Suprapubic skin (tissue), 4 donors: ENCODE data around the gene MB21D2. TPM values are rescaled to one million over a fixed set of nuclear protein-coding genes. Genes with fewer than 3 reads are reported as not detected.

Source experiments
- DNase-seq, 2 donors: peaks; one replicate each; pipeline ENCODE4 v3.0.0-alpha.2; 2019; ENCODE audit warnings: low spot score in 2 of 2
- H3K27ac ChIP-seq: fragments of 200-600 bp; sonication (generic); one replicate; pipeline ENCODE4 v1.5.1; 2019
- H3K27me3 ChIP-seq: fragments of 200-600 bp; sonication (generic); one replicate; pipeline ENCODE4 v1.5.1; 2019
- H3K36me3 ChIP-seq: fragments of 200-600 bp; sonication (generic); one replicate; pipeline ENCODE4 v1.5.1; 2019
- H3K4me1 ChIP-seq: fragments of 200-600 bp; sonication (generic); one replicate; pipeline ENCODE4 v1.5.1; 2019
- H3K4me3 ChIP-seq: fragments of 200-600 bp; sonication (generic); one replicate; pipeline ENCODE4 v1.5.1; 2019; ENCODE audit warnings: mild to moderate bottlenecking
- H3K9me3 ChIP-seq: fragments of 200-600 bp; sonication (generic); one replicate; pipeline ENCODE4 v1.5.1; 2019
- EP300 ChIP-seq: sonication (generic); formaldehyde crosslinking; IDR thresholded peaks from one replicate; pipeline ENCODE4 v1.6.1; 2017; ENCODE audit warnings: antibody characterized with exemption
- POLR2A ChIP-seq, 2 donors: fragments of 450-650 bp; IDR thresholded peaks; one replicate each; pipeline ENCODE4 v1.6.1; 2017; ENCODE audit warnings: antibody characterized with exemption in 2 of 2, mild to moderate bottlenecking in 2 of 2, moderate library complexity in 2 of 2
- POLR2AphosphoS5 ChIP-seq, 3 donors: sonication (generic); formaldehyde crosslinking; IDR thresholded peaks; one replicate each; pipeline ENCODE4 v1.6.1; 2017; ENCODE audit warnings: antibody characterized with exemption in 3 of 3
- WGBS: methylation state at CpG from one replicate; pipeline ENCODE4 v1.1.5; 2018; 5-methylcytosine and 5-hydroxymethylcytosine counted together
- total RNA-seq, 4 donors: library from RNA; depleted of rRNA; stranded (reverse); fragments of >200 nt; gene quantifications; one replicate each; pipeline ENCODE4 v1.1.0, GENCODE V29; 2016
- TF ChIP-seq, protein P1 (sequence below), 2 donors: fragments of 200-600 bp in 1 of 2; fragments of 450-650 bp in 1 of 2; sonication (generic) in 1 of 2; IDR thresholded peaks; one replicate each; pipeline ENCODE4 v1.5.1; 2016 to 2019; ENCODE audit warnings: antibody characterized with exemption in 2 of 2, mild to moderate bottlenecking in 1 of 2, moderate library complexity in 1 of 2

The MB21D2 gene
- total RNA-seq, 4 donors from 2014 or later = 9.2 to 12.2 (median 10.7) TPM

DNA sequence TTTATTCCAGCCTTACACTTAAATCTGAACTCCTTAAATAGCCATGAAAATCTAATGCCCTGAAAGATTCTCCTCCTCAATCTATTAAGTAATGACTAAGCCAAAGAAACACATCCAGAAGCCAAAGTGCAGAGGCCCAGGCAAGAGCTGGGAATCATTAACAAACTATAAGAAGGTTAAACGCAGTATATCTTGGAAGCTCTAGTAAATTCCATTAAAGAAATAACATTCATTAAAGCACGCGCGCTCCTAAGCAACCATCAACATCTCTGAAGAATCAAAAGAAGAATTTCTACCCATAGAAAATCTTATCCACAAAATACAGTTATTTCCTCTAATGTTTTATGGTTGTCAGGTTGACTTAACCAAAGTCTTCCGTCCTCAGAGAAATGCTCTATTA, 29.5 kb downstream of the MB21D2 start:
- TF ChIP-seq, protein P1, sequence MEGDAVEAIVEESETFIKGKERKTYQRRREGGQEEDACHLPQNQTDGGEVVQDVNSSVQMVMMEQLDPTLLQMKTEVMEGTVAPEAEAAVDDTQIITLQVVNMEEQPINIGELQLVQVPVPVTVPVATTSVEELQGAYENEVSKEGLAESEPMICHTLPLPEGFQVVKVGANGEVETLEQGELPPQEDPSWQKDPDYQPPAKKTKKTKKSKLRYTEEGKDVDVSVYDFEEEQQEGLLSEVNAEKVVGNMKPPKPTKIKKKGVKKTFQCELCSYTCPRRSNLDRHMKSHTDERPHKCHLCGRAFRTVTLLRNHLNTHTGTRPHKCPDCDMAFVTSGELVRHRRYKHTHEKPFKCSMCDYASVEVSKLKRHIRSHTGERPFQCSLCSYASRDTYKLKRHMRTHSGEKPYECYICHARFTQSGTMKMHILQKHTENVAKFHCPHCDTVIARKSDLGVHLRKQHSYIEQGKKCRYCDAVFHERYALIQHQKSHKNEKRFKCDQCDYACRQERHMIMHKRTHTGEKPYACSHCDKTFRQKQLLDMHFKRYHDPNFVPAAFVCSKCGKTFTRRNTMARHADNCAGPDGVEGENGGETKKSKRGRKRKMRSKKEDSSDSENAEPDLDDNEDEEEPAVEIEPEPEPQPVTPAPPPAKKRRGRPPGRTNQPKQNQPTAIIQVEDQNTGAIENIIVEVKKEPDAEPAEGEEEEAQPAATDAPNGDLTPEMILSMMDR (IDR thresholded peaks at IDR 0.05) = no peak
- TF ChIP-seq EP300 (no peak), POLR2A (IDR thresholded peaks at IDR 0.05) (no peak)
- 88% methylated on average over 5 of the region's 5 CpGs for WGBS
- Histone ChIP-seq H3K4me3 (no peak overlapping the region), H3K36me3 (no peaks in the 10 kb centered on the region), H3K4me1 (peaks cover 20% of the 10 kb centered on the region), H3K27me3 (no peaks in the 10 kb centered on the region), H3K27ac (no peak overlapping the region), H3K9me3 (no peaks in the 10 kb centered on the region)
- no peak for DNase-seq

DNA sequence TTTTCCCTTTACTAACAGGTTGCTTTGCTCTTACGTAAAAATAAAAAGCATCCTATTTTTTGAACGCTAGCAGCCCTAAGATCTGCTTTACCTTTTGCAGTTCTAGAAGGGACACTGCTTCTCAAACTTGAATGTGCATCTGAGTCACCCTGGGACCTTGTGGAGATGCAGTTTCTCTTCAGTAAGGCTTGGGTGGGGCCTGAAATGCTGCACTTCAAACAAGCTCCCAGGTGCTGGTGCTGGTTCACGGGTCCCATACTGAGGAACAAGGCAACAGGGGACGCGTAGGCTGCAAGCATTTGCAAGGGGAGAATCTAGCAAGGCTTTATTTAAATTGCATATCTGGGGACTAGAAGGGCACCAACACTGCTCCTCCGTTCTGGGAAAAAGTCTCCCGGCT, 30.0 kb downstream of the MB21D2 start:
- DNase-seq = no peak
- Histone ChIP-seq H3K36me3 (no peaks in the 10 kb centered on the region), H3K4me3 (no peak overlapping the region), H3K27ac (no peak overlapping the region), H3K4me1 (peaks cover 20% of the 10 kb centered on the region), H3K27me3 (no peaks in the 10 kb centered on the region), H3K9me3 (no peaks in the 10 kb centered on the region)
- no peak for TF ChIP-seq POLR2A (IDR thresholded peaks at IDR 0.05)
- TF ChIP-seq, protein P1 (IDR thresholded peaks at IDR 0.05) = no peak
- TF ChIP-seq EP300 = no peak
- TF ChIP-seq POLR2AphosphoS5 (IDR thresholded peaks at IDR 0.05) = no peak
- WGBS = 90% methylated on average over 7 of the region's 7 CpGs

DNA sequence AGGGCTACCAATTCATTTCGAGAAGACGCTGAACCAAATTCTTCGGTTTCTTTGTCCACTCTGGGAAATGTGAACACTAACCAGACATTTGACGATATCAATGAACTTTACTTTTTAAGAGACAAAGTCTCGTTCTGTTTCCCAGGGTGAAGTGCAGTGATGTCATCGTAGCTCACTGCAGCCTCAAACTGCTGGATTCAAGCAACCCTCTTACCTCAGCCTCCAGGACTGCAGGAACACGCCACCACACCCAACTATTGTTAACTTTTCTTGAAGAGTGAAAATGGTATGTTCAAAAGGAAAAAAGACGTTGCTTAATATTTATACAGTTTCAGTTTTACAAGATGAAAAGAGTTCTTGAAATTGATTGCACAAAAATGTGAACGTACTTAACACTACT, 30.6 kb downstream of the MB21D2 start:
- H3K9me3 ChIP-seq = no peaks in the 10 kb centered on the region
- H3K27me3 ChIP-seq = no peaks in the 10 kb centered on the region
- H3K27ac ChIP-seq = no peak overlapping the region
- H3K36me3 ChIP-seq = no peaks in the 10 kb centered on the region
- WGBS = 87% methylated on average over 9 of the region's 9 CpGs
- H3K4me1 ChIP-seq = peaks cover 20% of the 10 kb centered on the region
- no peak for DNase-seq
- H3K4me3 ChIP-seq = no peak overlapping the region
- TF ChIP-seq, protein P1 (IDR thresholded peaks at IDR 0.05) = no peak
- TF ChIP-seq POLR2A (IDR thresholded peaks at IDR 0.05) (no peak), EP300 (no peak)

DNA sequence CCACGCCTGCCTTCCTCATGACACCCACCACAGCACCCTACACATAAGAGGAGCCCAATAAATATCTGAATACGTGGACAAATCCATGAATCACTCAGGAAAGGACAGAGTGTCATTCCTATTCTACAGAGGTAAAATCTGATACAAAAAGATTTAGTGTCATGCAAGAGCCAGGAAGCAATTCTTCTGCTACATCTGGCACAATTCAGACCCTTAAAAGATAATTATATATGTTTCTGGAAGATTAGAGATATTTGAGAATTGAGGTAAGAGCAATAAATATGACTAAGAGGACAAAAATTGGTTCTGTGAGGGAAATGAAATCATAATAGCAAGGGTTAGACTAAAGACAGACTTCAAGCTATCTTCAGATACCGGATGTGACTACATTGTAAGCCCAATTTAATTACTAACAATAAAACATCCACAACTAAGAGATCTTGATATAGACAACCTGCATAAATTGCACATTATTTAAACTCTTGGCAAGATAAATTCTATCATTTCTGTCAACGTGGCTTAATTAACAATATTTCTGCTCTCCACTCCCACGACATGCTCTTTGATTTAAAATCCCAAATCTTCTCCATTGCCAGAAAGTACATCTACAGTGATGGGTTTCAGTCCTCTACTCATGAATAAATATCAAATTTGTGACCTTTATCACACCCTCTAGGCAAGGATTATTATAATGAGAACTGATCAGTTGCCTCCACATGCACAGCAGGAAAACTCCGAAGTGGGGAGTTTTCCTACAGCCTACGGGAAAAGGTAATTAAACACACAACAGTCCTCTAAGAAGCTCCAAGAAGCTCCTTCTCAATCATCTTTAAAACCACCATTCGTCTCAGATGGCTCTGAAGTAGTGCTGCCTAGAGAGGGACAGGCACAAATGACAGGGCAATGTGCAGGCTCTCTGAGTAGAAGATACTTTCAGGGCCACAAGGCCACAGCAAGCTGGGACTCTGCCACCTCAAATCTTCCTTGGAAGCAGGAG, 32.6 kb downstream of the MB21D2 start:
- Histone ChIP-seq H3K36me3 (no peaks in the 10 kb centered on the region), H3K27me3 (no peaks in the 10 kb centered on the region), H3K4me1 (peaks cover 14% of the 10 kb centered on the region), H3K4me3 (no peak overlapping the region), H3K27ac (no peak overlapping the region), H3K9me3 (no peaks in the 10 kb centered on the region)
- 50% methylated on average over 8 of the region's 8 CpGs for WGBS
- TF ChIP-seq POLR2AphosphoS5 (IDR thresholded peaks at IDR 0.05) = no peak
- TF ChIP-seq, protein P1 (IDR thresholded peaks at IDR 0.05) = no peak
- no peak for TF ChIP-seq EP300
- TF ChIP-seq POLR2A (IDR thresholded peaks at IDR 0.05) = no peak
- DNase-seq = no peak

DNA sequence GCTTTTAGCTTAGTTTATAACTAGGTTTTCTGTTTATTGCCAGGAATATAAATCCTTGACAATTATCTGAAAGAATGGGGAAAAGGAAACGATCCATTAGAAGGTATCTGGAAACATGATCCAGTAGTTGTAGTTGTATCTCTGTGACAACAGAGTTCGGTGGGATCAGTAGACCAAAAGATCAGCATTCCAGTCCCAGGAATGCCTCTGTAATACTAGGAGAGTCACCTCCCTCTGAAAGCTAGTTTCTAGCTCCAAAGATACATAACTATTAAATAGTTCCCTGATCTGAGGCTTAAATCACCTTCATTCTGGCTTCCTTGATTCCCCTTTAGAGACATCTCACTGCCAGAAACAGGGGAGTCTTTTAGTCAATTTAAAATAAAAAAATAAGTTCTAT, 34.1 kb downstream of the MB21D2 start:
- Histone ChIP-seq H3K27me3 (no peaks in the 10 kb centered on the region), H3K36me3 (no peaks in the 10 kb centered on the region), H3K4me3 (no peak overlapping the region), H3K9me3 (no peaks in the 10 kb centered on the region), H3K27ac (no peak overlapping the region), H3K4me1 (no peaks in the 10 kb centered on the region)
- WGBS = 80% methylated on average over 2 of the region's 2 CpGs
- TF ChIP-seq, protein P1 (IDR thresholded peaks at IDR 0.05) = no peak
- no peak for TF ChIP-seq POLR2AphosphoS5 (IDR thresholded peaks at IDR 0.05)
- no peak for TF ChIP-seq POLR2A (IDR thresholded peaks at IDR 0.05)
- no peak for TF ChIP-seq EP300
- DNase-seq = no peak
